Measurements from ENCODE around the gene DEK. TPM values are rescaled to one million over a fixed set of nuclear protein-coding genes. Genes with fewer than 3 reads are reported as not detected.

Gene DEK
- total RNA-seq, 4 donors from 2014 or later = 69.0 to 101 (median 87.9) TPM

DNA sequence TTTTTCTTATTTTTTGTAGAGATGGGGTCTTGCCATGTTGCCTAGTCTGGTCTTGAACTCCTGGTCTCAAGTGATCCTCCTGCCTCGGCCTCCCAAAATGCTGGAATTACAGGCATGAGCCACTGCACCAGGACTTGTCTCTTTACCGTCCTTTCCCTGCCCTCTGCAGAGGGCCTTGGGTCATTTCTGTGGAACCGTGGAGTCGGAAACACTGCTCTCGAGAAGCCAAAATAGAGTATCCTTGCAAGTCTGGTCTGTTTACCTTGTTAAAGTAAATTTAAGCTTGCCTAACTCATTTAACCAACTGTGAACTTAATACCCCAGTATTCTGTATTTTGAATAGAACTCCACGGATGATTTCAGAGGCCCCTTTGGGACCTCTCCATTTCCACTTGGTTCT lies 57.7 kb downstream of the DEK start:
- no peak for DNase-seq (ENCODE audit: low spot score in 2 of 2)
- TF ChIP-seq POLR2A (IDR thresholded peaks at IDR 0.05) = no peak
- TF ChIP-seq, protein P1, sequence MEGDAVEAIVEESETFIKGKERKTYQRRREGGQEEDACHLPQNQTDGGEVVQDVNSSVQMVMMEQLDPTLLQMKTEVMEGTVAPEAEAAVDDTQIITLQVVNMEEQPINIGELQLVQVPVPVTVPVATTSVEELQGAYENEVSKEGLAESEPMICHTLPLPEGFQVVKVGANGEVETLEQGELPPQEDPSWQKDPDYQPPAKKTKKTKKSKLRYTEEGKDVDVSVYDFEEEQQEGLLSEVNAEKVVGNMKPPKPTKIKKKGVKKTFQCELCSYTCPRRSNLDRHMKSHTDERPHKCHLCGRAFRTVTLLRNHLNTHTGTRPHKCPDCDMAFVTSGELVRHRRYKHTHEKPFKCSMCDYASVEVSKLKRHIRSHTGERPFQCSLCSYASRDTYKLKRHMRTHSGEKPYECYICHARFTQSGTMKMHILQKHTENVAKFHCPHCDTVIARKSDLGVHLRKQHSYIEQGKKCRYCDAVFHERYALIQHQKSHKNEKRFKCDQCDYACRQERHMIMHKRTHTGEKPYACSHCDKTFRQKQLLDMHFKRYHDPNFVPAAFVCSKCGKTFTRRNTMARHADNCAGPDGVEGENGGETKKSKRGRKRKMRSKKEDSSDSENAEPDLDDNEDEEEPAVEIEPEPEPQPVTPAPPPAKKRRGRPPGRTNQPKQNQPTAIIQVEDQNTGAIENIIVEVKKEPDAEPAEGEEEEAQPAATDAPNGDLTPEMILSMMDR (IDR thresholded peaks at IDR 0.05) = no peak
- H3K4me3 ChIP-seq (ENCODE audit: low read depth, poor library complexity, severe bottlenecking) = no peak overlapping the region
- WGBS, 2 donors = 93 to 95% methylated on average over 6 of the region's 6 CpGs
- intact Hi-C loops (cut with DNase I; ENCODE audit: low total_unique reads) = no loop called here

DNA sequence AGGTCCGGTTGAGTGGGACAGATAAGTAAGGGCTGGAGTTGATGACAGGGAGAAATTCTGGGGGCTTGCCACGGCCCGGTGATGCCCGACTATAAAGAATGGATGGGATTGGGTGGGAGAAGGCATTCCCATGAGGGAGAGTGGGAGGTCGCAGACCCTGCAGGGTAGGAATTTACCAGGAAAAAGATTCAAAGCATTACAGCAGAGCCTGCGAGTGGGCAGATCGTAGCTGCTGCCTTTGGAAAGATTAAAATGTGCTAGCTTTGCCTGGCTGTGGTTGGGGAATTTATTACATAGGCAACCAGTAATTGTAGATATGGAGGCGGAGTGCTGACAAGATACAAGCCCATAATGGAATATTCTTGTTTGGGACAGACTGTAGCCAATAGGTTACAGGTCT lies 59.6 kb downstream of the DEK start:
- DNase-seq (ENCODE audit: low spot score in 2 of 2) = no peak
- no peak overlapping the region for H3K4me3 ChIP-seq (ENCODE audit: low read depth, poor library complexity, severe bottlenecking)
- WGBS, 2 donors = 92 to 93% methylated on average over 8 of the region's 8 CpGs
- intact Hi-C loops (cut with DNase I; ENCODE audit: low total_unique reads) = no loop called here
- TF ChIP-seq, protein P1 (IDR thresholded peaks at IDR 0.05) = no peak
- TF ChIP-seq POLR2A (IDR thresholded peaks at IDR 0.05) = no peak

DNA sequence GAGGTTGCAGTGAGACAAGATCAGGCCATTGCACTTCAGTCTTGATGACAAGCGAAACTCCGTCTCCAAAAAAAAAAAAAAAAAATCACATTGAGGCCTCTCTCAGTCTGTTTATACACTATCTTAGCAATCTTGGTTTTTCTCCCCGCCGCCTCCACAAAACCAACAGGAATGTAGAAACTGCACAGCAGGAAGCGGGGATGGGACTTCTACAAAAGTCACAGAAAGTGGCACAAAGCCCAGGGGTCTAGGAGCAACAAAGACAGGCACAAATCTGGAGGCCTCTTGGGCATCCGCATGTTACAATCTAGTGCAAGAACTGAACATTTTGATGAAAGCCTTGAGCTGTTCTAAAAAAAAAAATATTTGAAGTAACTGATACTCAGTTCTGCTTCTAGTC lies 60.5 kb downstream of the DEK start:
- no peak overlapping the region for H3K4me3 ChIP-seq (ENCODE audit: low read depth, poor library complexity, severe bottlenecking)
- DNase-seq (ENCODE audit: low spot score in 2 of 2) = no peak
- TF ChIP-seq POLR2A (IDR thresholded peaks at IDR 0.05) = no peak
- TF ChIP-seq, protein P1 (IDR thresholded peaks at IDR 0.05) = no peak
- intact Hi-C loops (cut with DNase I; ENCODE audit: low total_unique reads) = no loop called here
- WGBS, 2 donors = 92 to 93% methylated on average over 6 of the region's 6 CpGs

DNA sequence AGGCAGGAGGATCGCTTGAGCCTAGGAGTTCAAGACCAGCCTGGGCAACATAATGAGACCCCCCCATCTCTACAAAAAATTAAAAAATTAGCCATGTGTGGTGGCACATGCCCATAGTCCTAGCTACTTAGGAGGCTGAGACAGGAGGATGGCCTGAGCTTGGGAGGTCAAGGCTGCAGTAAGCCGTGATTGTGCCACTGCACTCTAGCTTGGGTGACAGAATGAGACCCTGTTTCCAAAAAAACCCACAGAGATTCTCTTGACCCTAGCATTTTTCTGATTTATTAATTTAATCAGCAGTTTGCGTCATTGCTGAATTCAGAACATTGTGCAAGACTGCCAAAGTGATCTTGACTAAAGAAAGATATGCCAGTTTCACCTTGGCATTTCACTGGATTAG lies 72.3 kb downstream of the DEK start:
- H3K4me3 ChIP-seq (ENCODE audit: low read depth, poor library complexity, severe bottlenecking) = no peak overlapping the region
- DNase-seq (ENCODE audit: low spot score in 2 of 2) = no peak
- 95 to 96% methylated on average over 3 of the region's 3 CpGs for WGBS, 2 donors
- intact Hi-C loops (cut with DNase I; ENCODE audit: low total_unique reads) = no loop called here
- TF ChIP-seq, protein P1 (IDR thresholded peaks at IDR 0.05) = no peak
- TF ChIP-seq POLR2A (IDR thresholded peaks at IDR 0.05) = no peak

DNA sequence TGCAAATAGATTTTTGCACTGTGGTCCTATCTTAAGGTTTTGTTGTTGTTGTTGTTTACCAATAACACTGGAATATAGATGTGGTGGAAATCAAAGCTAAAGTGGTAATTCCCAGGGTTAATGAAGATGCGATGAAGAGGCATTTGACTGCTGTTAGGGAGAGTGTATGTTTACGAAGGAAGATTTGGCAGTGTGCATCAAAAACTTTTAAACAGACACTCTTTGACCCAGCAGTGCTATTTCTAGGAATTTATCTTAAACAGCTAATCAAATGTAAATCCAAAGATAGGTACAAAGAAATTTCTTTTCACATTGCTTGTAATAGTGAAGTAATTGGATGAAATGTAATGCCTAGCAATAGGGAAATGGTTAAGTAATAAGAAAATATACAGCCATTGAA lies 75.1 kb downstream of the DEK start:
- no peak overlapping the region for H3K4me3 ChIP-seq (ENCODE audit: low read depth, poor library complexity, severe bottlenecking)
- intact Hi-C loops (cut with DNase I; ENCODE audit: low total_unique reads) = no loop called here
- WGBS, 2 donors = 96 to 97% methylated on average over 2 of the region's 2 CpGs
- no peak for DNase-seq (ENCODE audit: low spot score in 2 of 2)
- no peak for TF ChIP-seq POLR2A (IDR thresholded peaks at IDR 0.05)
- TF ChIP-seq, protein P1 (IDR thresholded peaks at IDR 0.05) = no peak

DNA sequence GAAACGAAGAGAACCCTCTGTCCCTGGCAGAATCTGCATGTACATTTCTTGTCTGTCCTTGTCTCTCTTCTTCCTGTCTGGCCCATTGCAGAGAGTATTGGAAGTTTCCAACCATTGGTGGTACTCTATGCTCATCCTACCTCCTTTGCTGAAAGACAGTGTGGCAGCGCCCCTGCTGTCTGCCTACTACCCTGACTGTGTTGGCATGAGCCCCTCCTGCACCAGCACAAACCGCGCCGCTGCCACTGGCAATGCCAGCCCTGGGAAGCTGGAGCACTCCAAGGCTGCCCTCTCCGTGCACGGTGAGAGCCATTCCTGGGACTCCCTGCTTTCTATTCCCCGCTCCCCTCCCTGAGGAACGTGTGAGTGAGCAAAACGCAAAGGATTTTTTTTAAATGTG lies 76.6 kb downstream of the DEK start:
- intact Hi-C loops (cut with DNase I; ENCODE audit: low total_unique reads) = no loop called here
- H3K4me3 ChIP-seq (ENCODE audit: low read depth, poor library complexity, severe bottlenecking) = no peak overlapping the region
- WGBS, 2 donors = 92 to 95% methylated on average over 10 of the region's 10 CpGs
- DNase-seq (ENCODE audit: low spot score in 2 of 2) = no peak
- TF ChIP-seq, protein P1 (IDR thresholded peaks at IDR 0.05) = no peak
- no peak for TF ChIP-seq POLR2A (IDR thresholded peaks at IDR 0.05)
